Epithelial cell of esophagus (primary cell): ENCODE results near the gene RAPSN.

ENCODE experiments used
- DNase-seq: peaks from one replicate; pipeline ENCODE4 v3.0.0; 2010; ENCODE audit warnings: low read depth
- H3K4me3 ChIP-seq: 2 replicates; pipeline ENCODE4 v1.5.1; 2011; ENCODE audit warnings: mild to moderate bottlenecking, low read length, control low read depth
- TF ChIP-seq, protein P1 (sequence below): IDR thresholded peaks from 2 replicates; pipeline ENCODE4 v1.5.1; 2011; ENCODE audit warnings: low read depth, mild to moderate bottlenecking, low read length, control low read depth, inconsistent platforms; ENCODE audit not compliant: insufficient read depth; ENCODE audit errors: missing control alignments

Gene RAPSN

GRCh38 chr11:47478651-47479329 is 29.9 kb upstream of the RAPSN start:
- no peak for DNase-seq
- TF ChIP-seq, protein P1, sequence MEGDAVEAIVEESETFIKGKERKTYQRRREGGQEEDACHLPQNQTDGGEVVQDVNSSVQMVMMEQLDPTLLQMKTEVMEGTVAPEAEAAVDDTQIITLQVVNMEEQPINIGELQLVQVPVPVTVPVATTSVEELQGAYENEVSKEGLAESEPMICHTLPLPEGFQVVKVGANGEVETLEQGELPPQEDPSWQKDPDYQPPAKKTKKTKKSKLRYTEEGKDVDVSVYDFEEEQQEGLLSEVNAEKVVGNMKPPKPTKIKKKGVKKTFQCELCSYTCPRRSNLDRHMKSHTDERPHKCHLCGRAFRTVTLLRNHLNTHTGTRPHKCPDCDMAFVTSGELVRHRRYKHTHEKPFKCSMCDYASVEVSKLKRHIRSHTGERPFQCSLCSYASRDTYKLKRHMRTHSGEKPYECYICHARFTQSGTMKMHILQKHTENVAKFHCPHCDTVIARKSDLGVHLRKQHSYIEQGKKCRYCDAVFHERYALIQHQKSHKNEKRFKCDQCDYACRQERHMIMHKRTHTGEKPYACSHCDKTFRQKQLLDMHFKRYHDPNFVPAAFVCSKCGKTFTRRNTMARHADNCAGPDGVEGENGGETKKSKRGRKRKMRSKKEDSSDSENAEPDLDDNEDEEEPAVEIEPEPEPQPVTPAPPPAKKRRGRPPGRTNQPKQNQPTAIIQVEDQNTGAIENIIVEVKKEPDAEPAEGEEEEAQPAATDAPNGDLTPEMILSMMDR = no peak
- H3K4me3 ChIP-seq = no peak overlapping the region

DNA sequence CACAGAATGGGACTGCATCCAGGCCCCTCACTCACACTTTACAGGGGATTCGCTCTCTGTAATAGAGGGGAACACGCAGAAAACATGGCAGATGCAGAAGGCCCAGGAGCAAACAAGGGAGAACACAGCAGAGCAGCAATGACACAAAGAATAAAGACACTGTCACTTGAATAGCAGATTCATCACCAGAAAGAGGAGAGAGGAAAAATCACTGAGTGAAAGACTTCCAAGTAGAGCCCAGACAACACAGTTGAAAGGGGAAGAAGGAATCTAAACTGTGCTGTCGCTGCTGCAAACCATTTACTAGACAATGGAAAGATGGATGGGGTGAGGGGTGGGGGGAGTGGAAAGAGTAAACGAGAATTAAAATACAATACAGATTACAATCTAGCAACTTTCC is 28.8 kb upstream of the RAPSN start:
- no peak for DNase-seq
- TF ChIP-seq, protein P1 = no peak
- H3K4me3 ChIP-seq = no peak overlapping the region

DNA sequence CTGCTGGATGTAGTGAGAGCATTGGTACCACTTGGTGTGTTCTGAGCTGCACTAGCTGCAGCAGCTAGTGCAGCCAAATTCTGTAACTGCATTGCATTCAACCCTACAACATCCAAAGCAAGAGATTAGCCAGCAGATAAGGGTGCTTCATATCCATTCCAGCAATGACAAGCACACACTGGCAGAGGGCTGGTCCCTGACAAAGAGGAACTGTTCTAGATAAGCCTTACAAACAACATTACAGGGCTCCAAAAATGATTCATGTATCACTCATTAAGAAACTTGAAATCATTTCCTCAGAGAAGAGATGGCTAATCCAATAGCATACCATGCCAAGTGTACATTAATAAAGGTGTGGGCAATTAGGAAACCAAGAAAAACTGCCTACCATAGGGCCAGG is 28.4 kb upstream of the RAPSN start:
- no peak overlapping the region for H3K4me3 ChIP-seq
- DNase-seq = peak; percentile 91
- TF ChIP-seq, protein P1 = no peak

GRCh38 chr11:47470671-47471070 is 21.7 kb upstream of the RAPSN start:
- no peak for DNase-seq
- no peak overlapping the region for H3K4me3 ChIP-seq
- TF ChIP-seq, protein P1 = no peak

DNA sequence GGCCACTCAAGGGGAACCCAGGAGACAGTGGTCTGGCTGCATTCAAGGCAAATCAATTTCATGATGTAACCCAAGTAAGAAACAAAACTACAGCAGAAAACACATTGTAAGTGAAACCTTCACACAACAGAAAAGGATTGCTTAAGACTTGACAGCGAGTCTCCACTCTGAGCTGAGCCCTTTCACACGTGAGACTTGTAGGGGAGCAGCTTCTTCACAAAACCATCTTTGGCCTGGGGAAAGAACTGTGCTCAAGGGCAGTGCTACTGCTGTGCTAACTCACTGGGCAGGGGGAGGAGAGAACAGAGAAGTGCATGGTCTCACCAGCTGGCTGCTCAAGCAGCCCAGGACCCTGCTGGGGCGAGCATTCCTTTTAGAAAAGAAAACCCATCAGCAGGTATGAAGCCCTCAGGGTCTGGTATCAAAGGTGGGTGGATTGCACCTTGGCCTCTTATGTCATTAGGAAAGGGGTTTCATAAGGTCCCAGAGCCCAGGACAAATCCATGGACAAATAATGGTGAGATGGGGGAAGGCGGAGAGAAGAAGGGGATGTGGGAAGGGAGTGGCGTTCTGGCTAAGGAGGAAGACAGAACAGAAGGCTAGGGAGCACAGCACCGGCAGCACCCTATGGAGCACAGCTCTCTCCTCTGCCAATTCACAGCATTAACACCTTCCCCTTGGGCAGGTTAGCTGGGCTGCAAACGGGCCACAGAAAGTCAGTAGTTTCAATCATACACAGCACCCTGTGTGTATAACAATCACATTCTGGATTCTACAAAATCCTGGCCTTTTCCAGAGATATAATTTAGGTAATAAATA is 20.6 kb upstream of the RAPSN start:
- TF ChIP-seq, protein P1 = no peak
- DNase-seq = no peak
- H3K4me3 ChIP-seq = no peak overlapping the region

- H3K4me3 ChIP-seq = no peak overlapping the region
Measured at GRCh38 chr11:47468598-47469214, 19.8 kb upstream of the RAPSN start.

More at GRCh38 chr11:47468598-47469214, 19.8 kb upstream of the RAPSN start:
- TF ChIP-seq, protein P1 = no peak
- DNase-seq = no peak
